ENCODE data around the gene TRMT1. TPM values are rescaled to one million over a fixed set of nuclear protein-coding genes. Genes with fewer than 3 reads are reported as not detected.
"Not testable (repeated sequence)": the region's sequence is repeated elsewhere in the genome, so short reads cannot be mapped to it uniquely, and the experiment has no call there.

TRMT1 gene
- total RNA-seq (2014; rRNA removed; shearing (Covaris generic)), result 54.1 and 59.0 TPM in 2 replicates

- Histone ChIP-seq H3K36me3 (peaks cover 31% of the 10 kb centered on the region), H3K4me3 (peak within 1 kb of the TSS; percentile 83), H3K27ac (peak within 1 kb of the TSS; percentile 95), H3K27me3 (no peaks in the 10 kb centered on the region), H3K9me3 (replicated peaks) (no peaks in the 10 kb centered on the region), H3K4me1 (no peaks in the 10 kb centered on the region; the same call in 1 of the 2 replicates)
- peak; percentile 98 for DNase-seq
These were observed at the start of gene TRMT1 for GRCh38 chr19:13116282-13117175. TRMT1 (minus strand) TSS chr19:13116740; CDS start chr19:13116399, 341 bp downstream.

GRCh38 chr19:13166151-13166550 lies 49.6 kb upstream of the TRMT1 start:
- H3K4me3 ChIP-seq; H3K9me3 ChIP-seq (replicated peaks); H3K27ac ChIP-seq; H3K36me3 ChIP-seq; DNase-seq; H3K27me3 ChIP-seq: not testable (repeated sequence)
- H3K4me1 ChIP-seq, result peaks cover 39% of the 10 kb centered on the region

- peak; percentile 45 to 63 for DNase-seq
- Histone ChIP-seq H3K27ac (peak overlapping the region; percentile 97), H3K27me3 (no peaks in the 10 kb centered on the region), H3K4me1 (peaks cover 39% of the 10 kb centered on the region), H3K4me3 (peak overlapping the region; percentile 56), H3K9me3 (replicated peaks) (no peaks in the 10 kb centered on the region), H3K36me3 (no peaks in the 10 kb centered on the region)
These were observed 48.8 kb upstream of the TRMT1 start for GRCh38 chr19:13165162-13165997.

DNA sequence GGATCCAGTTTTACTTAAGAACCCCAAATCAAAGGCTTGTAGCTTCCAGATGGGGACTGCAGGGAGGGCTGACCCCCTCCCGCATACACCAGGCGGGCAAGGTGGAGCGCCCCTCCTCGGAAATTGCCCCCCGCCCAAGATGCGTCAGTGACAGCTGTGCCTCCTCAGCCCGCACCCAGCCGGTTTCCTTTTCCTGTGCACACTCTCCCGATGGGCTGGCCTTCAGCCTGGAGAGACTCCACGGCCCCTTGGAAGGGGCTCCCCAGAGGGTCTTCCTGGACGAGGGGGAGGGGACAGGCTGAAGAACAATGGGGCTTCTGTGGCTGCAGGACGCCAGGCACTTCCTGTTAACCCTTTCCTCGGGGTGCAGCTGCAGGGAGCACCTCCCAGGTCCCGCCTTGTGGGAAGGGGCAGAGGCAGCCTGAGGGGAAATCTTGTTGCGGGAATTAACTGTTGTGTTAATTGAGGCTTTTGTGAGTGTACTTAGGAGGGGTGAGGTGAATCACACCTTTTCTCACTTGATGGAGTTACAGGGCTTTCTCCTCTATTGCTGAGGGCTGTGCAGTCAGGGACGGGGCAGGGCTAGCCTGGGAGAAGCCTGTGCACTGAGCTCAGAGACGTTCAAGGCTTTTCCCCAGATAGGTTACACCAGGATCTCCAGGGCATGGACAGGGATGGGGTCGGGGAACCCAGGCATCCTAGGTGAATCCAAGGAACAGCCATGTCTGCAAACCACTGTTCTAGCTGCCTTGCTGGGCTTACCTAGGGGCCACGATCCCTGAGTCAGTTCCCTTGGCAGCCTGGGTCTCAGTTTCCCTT lies 48.0 kb upstream of the TRMT1 start:
- Histone ChIP-seq H3K4me1 (peaks cover 39% of the 10 kb centered on the region), H3K27me3 (no peaks in the 10 kb centered on the region), H3K27ac (peak overlapping the region; percentile 97), H3K4me3 (peak overlapping the region; percentile 56), H3K9me3 (replicated peaks) (no peaks in the 10 kb centered on the region), H3K36me3 (no peaks in the 10 kb centered on the region)
- peak; percentile 99 to 100 for DNase-seq

GRCh38 chr19:13163609-13164342 lies 47.2 kb upstream of the TRMT1 start:
- H3K4me3 ChIP-seq, result peak overlapping the region; percentile 56
- no peaks in the 10 kb centered on the region for H3K36me3 ChIP-seq
- H3K27ac ChIP-seq, result peak overlapping the region; percentile 97
- DNase-seq, result peak; percentile 97 to 98
- H3K4me1 ChIP-seq, result peaks cover 39% of the 10 kb centered on the region
- no peaks in the 10 kb centered on the region for H3K9me3 ChIP-seq (replicated peaks)
- H3K27me3 ChIP-seq, result no peaks in the 10 kb centered on the region

- H3K27ac ChIP-seq, result peak overlapping the region; percentile 97
These were observed 46.4 kb upstream of the TRMT1 start for GRCh38 chr19:13162724-13163608.

GRCh38 chr19:13160557-13160956 lies 44.0 kb upstream of the TRMT1 start:
- no peak overlapping the region for H3K27ac ChIP-seq
- peaks cover 32% of the 10 kb centered on the region for H3K4me1 ChIP-seq
- no peak for DNase-seq
- H3K9me3 ChIP-seq (replicated peaks), result no peaks in the 10 kb centered on the region
- H3K36me3 ChIP-seq, result no peaks in the 10 kb centered on the region
- no peak overlapping the region for H3K4me3 ChIP-seq
- H3K27me3 ChIP-seq, result no peaks in the 10 kb centered on the region

More at GRCh38 chr19:13162724-13163608, 46.4 kb upstream of the TRMT1 start:
- peak; percentile 99 to 100 for DNase-seq
- H3K36me3 ChIP-seq, result no peaks in the 10 kb centered on the region
- H3K9me3 ChIP-seq (replicated peaks), result no peaks in the 10 kb centered on the region
- peaks cover 36% of the 10 kb centered on the region for H3K4me1 ChIP-seq
- H3K4me3 ChIP-seq, result peak overlapping the region; percentile 56
- H3K27me3 ChIP-seq, result no peaks in the 10 kb centered on the region

GRCh38 chr19:13159713-13160112 lies 43.2 kb upstream of the TRMT1 start:
- DNase-seq, result no peak
- Histone ChIP-seq H3K9me3 (replicated peaks) (no peaks in the 10 kb centered on the region), H3K4me1 (peaks cover 27% of the 10 kb centered on the region), H3K27me3 (no peaks in the 10 kb centered on the region), H3K36me3 (no peaks in the 10 kb centered on the region), H3K27ac (no peak overlapping the region), H3K4me3 (no peak overlapping the region)

GRCh38 chr19:13155472-13156359 lies 39.2 kb upstream of the TRMT1 start:
- Histone ChIP-seq H3K36me3 (peaks cover 3% of the 10 kb centered on the region; the same call in 1 of the 2 replicates), H3K4me1 (peaks cover 11% of the 10 kb centered on the region; the same call in 1 of the 2 replicates), H3K27me3 (no peaks in the 10 kb centered on the region), H3K27ac (peak overlapping the region; percentile 93), H3K4me3 (peak overlapping the region; percentile 75), H3K9me3 (replicated peaks) (no peaks in the 10 kb centered on the region)
- peak; percentile 92 to 95 for DNase-seq

GRCh38 chr19:13154911-13155471 lies 38.5 kb upstream of the TRMT1 start:
- peaks cover 11% of the 10 kb centered on the region; the same call in 1 of the 2 replicates for H3K4me1 ChIP-seq
- H3K36me3 ChIP-seq, result peaks cover 3% of the 10 kb centered on the region; the same call in 1 of the 2 replicates
- DNase-seq, result peak; percentile 71 to 81
- no peaks in the 10 kb centered on the region for H3K27me3 ChIP-seq
- no peaks in the 10 kb centered on the region for H3K9me3 ChIP-seq (replicated peaks)
- H3K27ac ChIP-seq, result peak overlapping the region; percentile 93
- H3K4me3 ChIP-seq, result peak overlapping the region; percentile 75

DNA sequence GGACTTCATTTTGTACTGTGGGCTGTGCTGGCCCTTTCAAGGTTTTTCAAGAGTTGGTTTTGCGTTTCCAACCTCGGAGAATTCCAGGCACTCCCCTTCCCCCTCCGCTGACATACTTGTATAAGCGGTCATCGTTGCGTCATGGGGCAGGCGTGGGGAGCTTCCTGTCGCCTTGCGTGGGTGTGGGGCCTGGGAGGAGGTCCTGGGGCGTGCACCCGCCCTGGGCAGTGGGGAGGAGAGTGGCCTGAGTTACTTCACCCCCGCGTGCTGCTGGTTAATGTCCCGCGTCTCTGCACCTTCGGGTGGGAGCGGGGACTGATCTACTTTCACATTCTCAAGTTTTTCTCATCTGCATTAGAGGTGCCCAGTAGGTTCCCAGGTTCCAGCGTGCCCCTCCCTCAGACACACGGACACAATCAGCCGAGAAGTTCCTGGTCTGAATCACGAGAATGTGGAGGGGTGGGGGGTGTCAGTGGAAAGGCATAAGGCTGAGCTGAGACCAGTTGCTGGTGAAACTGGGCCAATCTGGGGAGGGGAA lies 37.8 kb upstream of the TRMT1 start:
- Histone ChIP-seq H3K4me3 (peak overlapping the region; percentile 75), H3K27me3 (no peaks in the 10 kb centered on the region), H3K36me3 (peaks cover 3% of the 10 kb centered on the region; the same call in 1 of the 2 replicates), H3K27ac (peak overlapping the region; percentile 93), H3K9me3 (replicated peaks) (no peaks in the 10 kb centered on the region), H3K4me1 (peaks cover 11% of the 10 kb centered on the region; the same call in 1 of the 2 replicates)
- DNase-seq, result peak; percentile 73 to 77

Measured in SJCRH30 (cell line).